Measurements from ENCODE around the gene MED27.

The MED27 gene

DNA sequence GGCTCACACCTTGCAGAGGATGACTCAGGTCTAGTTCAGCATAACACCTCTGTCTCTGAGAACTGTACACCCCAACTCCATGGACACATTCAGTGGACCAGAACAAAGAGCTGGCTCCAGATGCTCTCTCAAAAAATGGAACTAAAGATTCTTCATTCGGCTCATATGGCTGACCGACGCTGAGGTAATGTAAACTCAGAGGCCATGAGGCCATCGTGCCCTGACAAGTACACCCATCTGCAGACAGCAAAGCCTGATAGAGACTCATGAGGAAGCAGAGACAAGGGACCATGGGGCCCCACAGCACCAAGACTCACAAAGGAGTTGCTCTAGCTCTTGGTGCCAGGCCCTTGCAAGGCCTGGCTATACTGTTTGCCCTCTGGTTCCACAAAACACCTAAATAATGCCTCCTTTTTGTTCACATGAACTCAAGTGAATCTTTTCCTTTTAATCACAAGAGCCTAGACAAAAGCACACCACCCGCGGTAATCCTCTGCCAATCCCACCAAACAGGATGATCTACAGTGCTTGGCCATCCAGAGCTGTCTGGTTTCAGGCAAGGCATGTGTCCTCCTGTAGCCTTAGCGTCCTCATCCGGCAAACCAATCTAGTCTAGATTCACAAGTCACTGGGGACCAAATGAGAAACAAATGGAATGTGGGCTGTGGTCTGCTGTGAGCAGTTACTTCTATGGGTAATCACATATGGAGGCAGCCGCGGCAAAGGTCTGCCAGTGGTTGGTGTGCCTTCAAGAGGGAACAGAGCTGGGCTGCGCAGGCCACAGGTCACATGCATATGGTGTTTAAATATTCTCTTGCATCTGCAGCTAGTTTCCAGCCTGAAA lies 22.7 kb downstream of the MED27 start:
- no peak for DNase-seq

DNA sequence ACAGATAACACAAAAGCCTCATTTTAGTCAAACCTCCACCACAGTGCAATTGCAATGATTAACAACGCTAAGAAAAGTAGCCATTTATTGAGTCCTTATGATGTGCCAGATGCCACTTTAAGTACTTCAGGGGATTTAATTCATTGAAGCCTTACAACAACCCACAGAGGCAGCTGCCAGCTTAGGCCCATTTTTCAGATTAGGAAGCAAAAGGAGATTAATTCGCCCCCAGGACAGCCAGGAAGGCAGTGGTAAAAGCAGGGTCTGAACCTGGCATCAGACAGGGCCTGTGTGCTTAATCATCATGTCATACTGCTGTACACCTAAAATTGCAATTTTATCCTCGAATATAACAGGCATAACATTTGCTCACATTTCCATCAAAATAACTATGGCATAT lies 23.9 kb downstream of the MED27 start:
- no peak for DNase-seq
- TF ChIP-seq, protein P1, sequence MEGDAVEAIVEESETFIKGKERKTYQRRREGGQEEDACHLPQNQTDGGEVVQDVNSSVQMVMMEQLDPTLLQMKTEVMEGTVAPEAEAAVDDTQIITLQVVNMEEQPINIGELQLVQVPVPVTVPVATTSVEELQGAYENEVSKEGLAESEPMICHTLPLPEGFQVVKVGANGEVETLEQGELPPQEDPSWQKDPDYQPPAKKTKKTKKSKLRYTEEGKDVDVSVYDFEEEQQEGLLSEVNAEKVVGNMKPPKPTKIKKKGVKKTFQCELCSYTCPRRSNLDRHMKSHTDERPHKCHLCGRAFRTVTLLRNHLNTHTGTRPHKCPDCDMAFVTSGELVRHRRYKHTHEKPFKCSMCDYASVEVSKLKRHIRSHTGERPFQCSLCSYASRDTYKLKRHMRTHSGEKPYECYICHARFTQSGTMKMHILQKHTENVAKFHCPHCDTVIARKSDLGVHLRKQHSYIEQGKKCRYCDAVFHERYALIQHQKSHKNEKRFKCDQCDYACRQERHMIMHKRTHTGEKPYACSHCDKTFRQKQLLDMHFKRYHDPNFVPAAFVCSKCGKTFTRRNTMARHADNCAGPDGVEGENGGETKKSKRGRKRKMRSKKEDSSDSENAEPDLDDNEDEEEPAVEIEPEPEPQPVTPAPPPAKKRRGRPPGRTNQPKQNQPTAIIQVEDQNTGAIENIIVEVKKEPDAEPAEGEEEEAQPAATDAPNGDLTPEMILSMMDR (IDR thresholded peaks at IDR 0.05), result no peak
- Histone ChIP-seq H3K9me3 (no peaks in the 10 kb centered on the region), H3K27ac (no peak overlapping the region), H3K4me1 (no peaks in the 10 kb centered on the region), H3K27me3 (no peaks in the 10 kb centered on the region), H3K36me3 (peaks cover 0 to 10% (median 6%) of the 10 kb centered on the region in 3 donors), H3K4me3 (no peak overlapping the region)
- intact Hi-C loops (cut with DNase I; ENCODE audit: low total_unique reads), result no loop called here

More for the DNA sequence above, 22.7 kb downstream of the MED27 start:
- H3K27ac ChIP-seq, result no peak overlapping the region
- intact Hi-C loops (cut with DNase I; ENCODE audit: low total_unique reads), result no loop called here
- no peaks in the 10 kb centered on the region for H3K4me1 ChIP-seq
- no peak overlapping the region for H3K4me3 ChIP-seq
- no peaks in the 10 kb centered on the region for H3K9me3 ChIP-seq
- TF ChIP-seq, protein P1 (IDR thresholded peaks at IDR 0.05), result no peak
- no peaks in the 10 kb centered on the region for H3K27me3 ChIP-seq
- H3K36me3 ChIP-seq, result peaks cover 0 to 10% (median 6%) of the 10 kb centered on the region in 3 donors

GRCh38 chr9:132054024-132054423 lies 25.6 kb downstream of the MED27 start:
- intact Hi-C loops (cut with DNase I; ENCODE audit: low total_unique reads), result no loop called here
- H3K4me1 ChIP-seq, result peaks cover 0 to 16% (median 4%) of the 10 kb centered on the region in 4 donors
- no peaks in the 10 kb centered on the region for H3K27me3 ChIP-seq
- TF ChIP-seq, protein P1 (IDR thresholded peaks at IDR 0.05), result no peak
- no peak overlapping the region for H3K4me3 ChIP-seq
- H3K27ac ChIP-seq, result no peak overlapping the region
- H3K36me3 ChIP-seq, result peaks cover 0 to 10% (median 0%) of the 10 kb centered on the region in 3 donors
- H3K9me3 ChIP-seq, result no peaks in the 10 kb centered on the region
- DNase-seq, result no peak

DNA sequence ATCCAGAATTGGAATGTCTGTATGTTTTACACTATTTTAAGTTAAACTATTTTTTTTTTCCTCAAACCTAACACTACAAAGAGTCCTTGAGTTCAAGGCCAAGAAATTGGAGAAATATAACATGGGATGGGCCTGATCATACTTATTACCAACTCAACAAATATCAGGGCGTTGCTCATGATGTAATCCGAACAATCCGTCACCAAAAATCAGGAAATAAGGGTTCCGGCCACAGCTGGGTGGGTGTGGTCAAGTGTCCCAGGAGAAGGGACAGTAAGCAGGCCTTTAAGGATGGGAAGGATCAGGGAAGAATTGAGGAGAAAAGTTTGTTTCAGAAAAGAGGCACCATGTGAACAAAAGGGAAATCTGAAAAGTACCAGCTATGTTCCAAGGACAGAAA lies 29.8 kb downstream of the MED27 start:
- Histone ChIP-seq H3K27ac (no peak overlapping the region), H3K27me3 (no peaks in the 10 kb centered on the region), H3K4me1 (peaks cover 0 to 41% (median 4%) of the 10 kb centered on the region in 4 donors), H3K36me3 (no peaks in the 10 kb centered on the region), H3K4me3 (no peak overlapping the region), H3K9me3 (no peaks in the 10 kb centered on the region)
- intact Hi-C loops (cut with DNase I; ENCODE audit: low total_unique reads), result no loop called here
- no peak for DNase-seq
- TF ChIP-seq, protein P1 (IDR thresholded peaks at IDR 0.05), result no peak

GRCh38 chr9:132049323-132049882 lies 30.3 kb downstream of the MED27 start:
- H3K4me3 ChIP-seq, result no peak overlapping the region
- DNase-seq, result peak in 1 of 2 donors; percentile 26
- intact Hi-C loops (cut with DNase I; ENCODE audit: low total_unique reads), result no loop called here
- H3K4me1 ChIP-seq, result peaks cover 0 to 41% (median 4%) of the 10 kb centered on the region in 4 donors
- no peaks in the 10 kb centered on the region for H3K36me3 ChIP-seq
- H3K9me3 ChIP-seq, result no peaks in the 10 kb centered on the region
- H3K27ac ChIP-seq, result no peak overlapping the region
- TF ChIP-seq, protein P1 (IDR thresholded peaks at IDR 0.05), result no peak
- no peaks in the 10 kb centered on the region for H3K27me3 ChIP-seq

All from tibial artery (tissue), 4 donors.